ENCODE results near the gene ZNF524. TPM values are rescaled to one million over a fixed set of nuclear protein-coding genes. Genes with fewer than 3 reads are reported as not detected.

The ZNF524 gene
- total and polyA plus RNA-seq, 9 of the 15 experiments (the other 6 are each of a cell fraction or from before 2014, with no cell fraction given) = 0.08 to 15.6 (median 2.9) TPM

DNA sequence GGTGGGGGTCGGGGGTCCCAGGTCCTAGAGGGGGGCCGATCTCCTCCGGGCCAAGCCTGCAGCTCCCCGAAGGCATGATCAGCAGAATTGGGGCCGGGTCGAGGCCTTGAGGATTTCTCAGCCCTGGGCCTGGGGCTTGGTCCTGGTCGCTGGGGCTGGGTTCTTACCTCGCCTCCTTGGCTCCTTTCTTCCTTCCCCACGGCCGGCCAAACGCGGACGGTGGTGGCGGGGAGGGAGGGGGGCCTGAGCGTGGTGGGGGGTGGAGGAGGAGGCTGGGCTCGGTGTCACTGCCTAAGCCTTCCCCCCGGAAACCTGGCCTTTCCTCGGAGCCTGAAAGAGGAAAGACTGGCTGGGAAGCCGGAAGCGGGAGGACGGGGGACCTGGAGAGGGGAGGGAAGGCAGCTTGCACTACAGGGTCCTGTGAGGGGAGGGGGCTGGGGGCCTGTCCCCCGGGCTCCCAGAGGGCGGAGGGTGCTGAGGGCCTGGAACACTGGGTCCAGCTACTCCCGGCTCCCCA lies 19.4 kb upstream of the ZNF524 start, which contains the start of gene ZNF579 (continued):
- TF ChIP-seq, protein P1, sequence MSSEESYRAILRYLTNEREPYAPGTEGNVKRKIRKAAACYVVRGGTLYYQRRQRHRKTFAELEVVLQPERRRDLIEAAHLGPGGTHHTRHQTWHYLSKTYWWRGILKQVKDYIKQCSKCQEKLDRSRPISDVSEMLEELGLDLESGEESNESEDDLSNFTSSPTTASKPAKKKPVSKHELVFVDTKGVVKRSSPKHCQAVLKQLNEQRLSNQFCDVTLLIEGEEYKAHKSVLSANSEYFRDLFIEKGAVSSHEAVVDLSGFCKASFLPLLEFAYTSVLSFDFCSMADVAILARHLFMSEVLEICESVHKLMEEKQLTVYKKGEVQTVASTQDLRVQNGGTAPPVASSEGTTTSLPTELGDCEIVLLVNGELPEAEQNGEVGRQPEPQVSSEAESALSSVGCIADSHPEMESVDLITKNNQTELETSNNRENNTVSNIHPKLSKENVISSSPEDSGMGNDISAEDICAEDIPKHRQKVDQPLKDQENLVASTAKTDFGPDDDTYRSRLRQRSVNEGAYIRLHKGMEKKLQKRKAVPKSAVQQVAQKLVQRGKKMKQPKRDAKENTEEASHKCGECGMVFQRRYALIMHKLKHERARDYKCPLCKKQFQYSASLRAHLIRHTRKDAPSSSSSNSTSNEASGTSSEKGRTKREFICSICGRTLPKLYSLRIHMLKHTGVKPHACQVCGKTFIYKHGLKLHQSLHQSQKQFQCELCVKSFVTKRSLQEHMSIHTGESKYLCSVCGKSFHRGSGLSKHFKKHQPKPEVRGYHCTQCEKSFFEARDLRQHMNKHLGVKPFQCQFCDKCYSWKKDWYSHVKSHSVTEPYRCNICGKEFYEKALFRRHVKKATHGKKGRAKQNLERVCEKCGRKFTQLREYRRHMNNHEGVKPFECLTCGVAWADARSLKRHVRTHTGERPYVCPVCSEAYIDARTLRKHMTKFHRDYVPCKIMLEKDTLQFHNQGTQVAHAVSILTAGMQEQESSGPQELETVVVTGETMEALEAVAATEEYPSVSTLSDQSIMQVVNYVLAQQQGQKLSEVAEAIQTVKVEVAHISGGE (CRISPR knock-in tag; IDR thresholded peaks at IDR 0.05) = peak; percentile 93 to 100 (median 98)
- TF ChIP-seq SIX5 (IDR thresholded peaks at IDR 0.05; ENCODE audit: borderline replicate concordance in 1 of 2, insufficient read depth in 1 of 2, low read depth in 1 of 2, low read length in 2 of 2) (no peak; a peak in 1 of 4 replicates), HLTF (IDR thresholded peaks at IDR 0.05) (no peak), ZNF253 (CRISPR knock-in tag; conservative IDR thresholded peaks at IDR 0.05) (no peak), BMI1 (IDR thresholded peaks at IDR 0.05; ENCODE audit: low read length) (no peak), ZNF143 (CRISPR knock-in tag; IDR thresholded peaks at IDR 0.05) (no peak), HDGF (IDR thresholded peaks at IDR 0.05) (no peak), ZNF696 (CRISPR knock-in tag; conservative IDR thresholded peaks at IDR 0.05) (no peak), ZFP1 (CRISPR knock-in tag; IDR thresholded peaks at IDR 0.05) (no peak), ZNF224 (CRISPR knock-in tag; IDR thresholded peaks at IDR 0.05) (no peak), SRF (CRISPR knock-in tag; IDR thresholded peaks at IDR 0.05) (0 out of 4 replicates have a peak, but pooled peaks of 1 of the 2 experiments have one; percentile 40)
- TF ChIP-seq, protein P2, sequence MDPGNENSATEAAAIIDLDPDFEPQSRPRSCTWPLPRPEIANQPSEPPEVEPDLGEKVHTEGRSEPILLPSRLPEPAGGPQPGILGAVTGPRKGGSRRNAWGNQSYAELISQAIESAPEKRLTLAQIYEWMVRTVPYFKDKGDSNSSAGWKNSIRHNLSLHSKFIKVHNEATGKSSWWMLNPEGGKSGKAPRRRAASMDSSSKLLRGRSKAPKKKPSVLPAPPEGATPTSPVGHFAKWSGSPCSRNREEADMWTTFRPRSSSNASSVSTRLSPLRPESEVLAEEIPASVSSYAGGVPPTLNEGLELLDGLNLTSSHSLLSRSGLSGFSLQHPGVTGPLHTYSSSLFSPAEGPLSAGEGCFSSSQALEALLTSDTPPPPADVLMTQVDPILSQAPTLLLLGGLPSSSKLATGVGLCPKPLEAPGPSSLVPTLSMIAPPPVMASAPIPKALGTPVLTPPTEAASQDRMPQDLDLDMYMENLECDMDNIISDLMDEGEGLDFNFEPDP (CRISPR knock-in tag; IDR thresholded peaks at IDR 0.05) = no peak
- TF ChIP-seq, protein P3, sequence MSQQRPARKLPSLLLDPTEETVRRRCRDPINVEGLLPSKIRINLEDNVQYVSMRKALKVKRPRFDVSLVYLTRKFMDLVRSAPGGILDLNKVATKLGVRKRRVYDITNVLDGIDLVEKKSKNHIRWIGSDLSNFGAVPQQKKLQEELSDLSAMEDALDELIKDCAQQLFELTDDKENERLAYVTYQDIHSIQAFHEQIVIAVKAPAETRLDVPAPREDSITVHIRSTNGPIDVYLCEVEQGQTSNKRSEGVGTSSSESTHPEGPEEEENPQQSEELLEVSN (IDR thresholded peaks at IDR 0.05; ENCODE audit: borderline replicate concordance in 1 of 2, extremely low read depth in 1 of 2, insufficient read depth in 1 of 2, insufficient read length in 1 of 2, low read depth in 1 of 2, low read length in 1 of 2, poor library complexity in 1 of 2, severe bottlenecking in 1 of 2) = no peak
- TF ChIP-seq, protein P4, sequence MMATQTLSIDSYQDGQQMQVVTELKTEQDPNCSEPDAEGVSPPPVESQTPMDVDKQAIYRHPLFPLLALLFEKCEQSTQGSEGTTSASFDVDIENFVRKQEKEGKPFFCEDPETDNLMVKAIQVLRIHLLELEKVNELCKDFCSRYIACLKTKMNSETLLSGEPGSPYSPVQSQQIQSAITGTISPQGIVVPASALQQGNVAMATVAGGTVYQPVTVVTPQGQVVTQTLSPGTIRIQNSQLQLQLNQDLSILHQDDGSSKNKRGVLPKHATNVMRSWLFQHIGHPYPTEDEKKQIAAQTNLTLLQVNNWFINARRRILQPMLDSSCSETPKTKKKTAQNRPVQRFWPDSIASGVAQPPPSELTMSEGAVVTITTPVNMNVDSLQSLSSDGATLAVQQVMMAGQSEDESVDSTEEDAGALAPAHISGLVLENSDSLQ (IDR thresholded peaks at IDR 0.05) = no peak
- TF ChIP-seq, protein P5, sequence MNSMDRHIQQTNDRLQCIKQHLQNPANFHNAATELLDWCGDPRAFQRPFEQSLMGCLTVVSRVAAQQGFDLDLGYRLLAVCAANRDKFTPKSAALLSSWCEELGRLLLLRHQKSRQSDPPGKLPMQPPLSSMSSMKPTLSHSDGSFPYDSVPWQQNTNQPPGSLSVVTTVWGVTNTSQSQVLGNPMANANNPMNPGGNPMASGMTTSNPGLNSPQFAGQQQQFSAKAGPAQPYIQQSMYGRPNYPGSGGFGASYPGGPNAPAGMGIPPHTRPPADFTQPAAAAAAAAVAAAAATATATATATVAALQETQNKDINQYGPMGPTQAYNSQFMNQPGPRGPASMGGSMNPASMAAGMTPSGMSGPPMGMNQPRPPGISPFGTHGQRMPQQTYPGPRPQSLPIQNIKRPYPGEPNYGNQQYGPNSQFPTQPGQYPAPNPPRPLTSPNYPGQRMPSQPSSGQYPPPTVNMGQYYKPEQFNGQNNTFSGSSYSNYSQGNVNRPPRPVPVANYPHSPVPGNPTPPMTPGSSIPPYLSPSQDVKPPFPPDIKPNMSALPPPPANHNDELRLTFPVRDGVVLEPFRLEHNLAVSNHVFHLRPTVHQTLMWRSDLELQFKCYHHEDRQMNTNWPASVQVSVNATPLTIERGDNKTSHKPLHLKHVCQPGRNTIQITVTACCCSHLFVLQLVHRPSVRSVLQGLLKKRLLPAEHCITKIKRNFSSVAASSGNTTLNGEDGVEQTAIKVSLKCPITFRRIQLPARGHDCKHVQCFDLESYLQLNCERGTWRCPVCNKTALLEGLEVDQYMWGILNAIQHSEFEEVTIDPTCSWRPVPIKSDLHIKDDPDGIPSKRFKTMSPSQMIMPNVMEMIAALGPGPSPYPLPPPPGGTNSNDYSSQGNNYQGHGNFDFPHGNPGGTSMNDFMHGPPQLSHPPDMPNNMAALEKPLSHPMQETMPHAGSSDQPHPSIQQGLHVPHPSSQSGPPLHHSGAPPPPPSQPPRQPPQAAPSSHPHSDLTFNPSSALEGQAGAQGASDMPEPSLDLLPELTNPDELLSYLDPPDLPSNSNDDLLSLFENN (IDR thresholded peaks at IDR 0.05; ENCODE audit: low read depth in 2 of 2, low read length in 2 of 2) = no peak
